Activated CD8-positive, alpha-beta memory T cell treated with anti-CD3 and anti-CD28 coated beads for 24 hours (primary cell): ENCODE measurements around the gene TNF.

Source experiments
- DNase-seq: peaks from one replicate; pipeline ENCODE4 v3.0.0-alpha.2; 2020

Gene TNF

DNA sequence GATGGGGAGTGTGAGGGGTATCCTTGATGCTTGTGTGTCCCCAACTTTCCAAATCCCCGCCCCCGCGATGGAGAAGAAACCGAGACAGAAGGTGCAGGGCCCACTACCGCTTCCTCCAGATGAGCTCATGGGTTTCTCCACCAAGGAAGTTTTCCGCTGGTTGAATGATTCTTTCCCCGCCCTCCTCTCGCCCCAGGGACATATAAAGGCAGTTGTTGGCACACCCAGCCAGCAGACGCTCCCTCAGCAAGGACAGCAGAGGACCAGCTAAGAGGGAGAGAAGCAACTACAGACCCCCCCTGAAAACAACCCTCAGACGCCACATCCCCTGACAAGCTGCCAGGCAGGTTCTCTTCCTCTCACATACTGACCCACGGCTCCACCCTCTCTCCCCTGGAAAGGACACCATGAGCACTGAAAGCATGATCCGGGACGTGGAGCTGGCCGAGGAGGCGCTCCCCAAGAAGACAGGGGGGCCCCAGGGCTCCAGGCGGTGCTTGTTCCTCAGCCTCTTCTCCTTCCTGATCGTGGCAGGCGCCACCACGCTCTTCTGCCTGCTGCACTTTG lies at the start of gene TNF:
TSS of gene TNF (plus strand) at position 231 of the 567 bp plus-strand sequence. CDS start at position 408, 177 bp downstream.
- peak; percentile 91 for DNase-seq

- DNase-seq: no peak
These were observed 49.3 kb upstream of the TNF start for GRCh38 chr6:31525932-31526591.

DNA sequence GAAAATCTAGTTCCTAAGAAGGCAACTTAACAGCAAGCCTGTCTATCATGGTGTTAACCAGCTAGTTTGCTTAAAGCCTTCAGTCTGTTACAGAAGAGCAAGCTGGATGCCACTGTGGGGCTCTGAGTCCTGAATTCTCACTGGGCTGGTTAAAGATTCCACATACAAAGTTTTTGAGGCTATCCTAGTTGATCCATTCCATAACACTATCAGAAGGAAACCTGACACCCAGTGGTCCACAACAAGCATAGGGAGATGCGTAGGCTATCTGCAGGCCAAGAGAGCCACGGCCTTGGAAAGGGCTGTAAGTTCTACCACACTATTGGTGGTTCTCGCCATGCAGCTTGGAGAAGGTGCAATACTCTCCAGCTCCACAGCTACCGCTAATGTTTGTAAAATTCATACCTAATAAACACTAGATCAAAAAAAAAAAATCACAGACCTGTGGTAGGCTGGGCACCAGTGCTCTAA lies 47.0 kb upstream of the TNF start:
- no peak for DNase-seq

- DNase-seq: no peak
These were observed 46.5 kb upstream of the TNF start, which contains the start of gene MCCD1 for GRCh38 chr6:31528821-31529328. TSS of gene MCCD1 (plus strand) at chr6:31528962. CDS start at chr6:31529015, 53 bp downstream.

DNA sequence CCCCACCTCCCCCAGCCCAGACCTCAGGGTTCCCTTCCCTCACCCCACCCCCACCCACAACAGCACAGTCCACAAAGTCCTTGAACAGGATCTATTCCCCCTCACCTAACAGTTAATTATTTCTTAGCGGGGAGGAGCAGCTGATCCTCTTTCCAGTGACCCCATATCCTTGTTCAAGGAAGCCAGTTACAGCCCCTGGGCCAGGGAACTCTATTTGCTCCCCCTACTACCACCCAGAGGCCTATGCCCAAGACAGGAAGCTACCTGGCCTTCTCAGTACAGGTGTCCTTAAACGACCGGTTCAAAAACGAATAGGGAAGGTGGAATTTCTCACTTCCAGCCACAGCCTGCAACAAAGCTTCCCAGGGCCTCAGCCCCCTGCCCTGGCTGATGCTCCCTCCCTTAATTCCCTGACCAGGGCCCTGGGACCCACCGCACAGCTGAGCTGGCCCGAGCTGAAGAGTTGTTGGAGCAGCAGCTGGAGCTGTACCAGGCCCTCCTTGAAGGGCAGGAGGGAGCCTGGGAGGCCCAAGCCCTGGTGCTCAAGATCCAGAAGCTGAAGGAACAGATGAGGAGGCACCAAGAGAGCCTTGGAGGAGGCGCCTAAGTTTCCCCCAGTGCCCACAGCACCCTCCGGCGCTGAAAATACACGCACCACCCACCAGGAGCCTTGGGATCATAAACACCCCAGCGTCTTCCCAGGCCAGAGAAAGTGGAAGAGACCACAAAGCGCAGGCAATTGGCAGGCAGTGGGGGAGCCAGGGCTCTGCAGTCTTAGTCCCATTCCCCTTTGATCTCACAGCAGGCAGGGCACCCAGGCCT lies 45.8 kb upstream of the TNF start:
- DNase-seq: peak; percentile 58

GRCh38 chr6:31530659-31531058 lies 44.7 kb upstream of the TNF start:
- no peak for DNase-seq

DNA sequence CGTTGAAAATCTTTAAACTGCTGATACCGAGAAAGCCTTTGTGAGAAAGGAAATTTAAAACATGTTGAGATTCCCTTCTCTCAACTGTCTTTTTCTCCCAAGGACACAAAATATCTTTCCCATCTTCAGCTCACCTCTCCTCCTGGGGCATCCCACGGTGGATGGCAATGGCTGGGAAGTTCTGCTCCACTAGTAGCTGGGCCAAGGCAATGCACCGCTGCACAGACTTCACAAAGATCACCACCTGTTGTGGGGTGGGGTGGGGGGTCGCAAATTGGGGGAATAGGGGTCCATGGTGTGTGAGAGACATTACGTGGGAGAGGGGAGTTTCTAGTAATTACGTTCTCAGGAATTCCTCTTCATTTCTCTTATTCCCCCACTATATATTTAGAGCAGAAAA lies 44.2 kb upstream of the TNF start:
- no peak for DNase-seq

DNA sequence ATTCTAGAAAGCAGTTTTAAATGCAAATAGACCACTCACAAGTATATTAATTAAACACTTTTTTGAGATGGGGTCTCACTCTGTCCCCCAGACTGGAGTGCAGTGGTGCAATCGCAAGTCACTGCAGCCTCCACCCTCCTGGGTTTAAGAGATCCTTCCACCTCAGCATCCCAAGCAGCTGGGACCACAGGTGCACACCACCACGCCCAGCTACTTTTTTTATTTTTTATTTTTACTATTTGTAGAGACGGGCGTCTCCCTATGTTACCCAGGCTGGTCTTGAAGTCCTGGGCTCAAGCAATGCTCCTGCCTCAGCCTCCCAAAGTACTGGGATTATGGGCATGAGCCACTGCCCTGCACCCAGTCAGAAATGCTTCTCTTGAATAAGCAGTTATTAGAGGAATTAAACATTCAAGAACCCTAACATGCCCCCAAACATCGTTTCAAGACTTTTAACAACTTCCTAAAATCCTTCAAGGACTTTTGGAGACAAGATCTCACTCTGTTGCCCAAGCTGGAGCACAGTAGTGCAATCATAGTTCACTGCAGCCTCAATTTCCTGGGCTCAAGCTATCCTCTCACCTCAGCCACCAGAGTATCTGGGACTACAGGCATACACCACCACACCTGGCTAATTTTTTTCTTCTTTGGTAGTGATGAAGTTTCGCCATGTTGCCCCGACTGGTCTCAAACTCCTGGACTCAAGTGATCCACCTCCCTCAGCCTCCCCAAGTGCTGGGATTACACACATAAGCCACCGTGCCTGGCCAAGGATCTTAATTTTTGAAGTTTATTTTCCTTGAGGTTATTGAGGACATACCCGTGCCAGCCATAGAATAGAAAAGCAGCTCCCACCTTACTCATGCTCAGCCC lies 43.4 kb upstream of the TNF start:
- DNase-seq: no peak

GRCh38 chr6:31532644-31533454 lies 42.5 kb upstream of the TNF start:
- DNase-seq: no peak

GRCh38 chr6:31533455-31533841 lies 41.9 kb upstream of the TNF start:
- DNase-seq: no peak

DNA sequence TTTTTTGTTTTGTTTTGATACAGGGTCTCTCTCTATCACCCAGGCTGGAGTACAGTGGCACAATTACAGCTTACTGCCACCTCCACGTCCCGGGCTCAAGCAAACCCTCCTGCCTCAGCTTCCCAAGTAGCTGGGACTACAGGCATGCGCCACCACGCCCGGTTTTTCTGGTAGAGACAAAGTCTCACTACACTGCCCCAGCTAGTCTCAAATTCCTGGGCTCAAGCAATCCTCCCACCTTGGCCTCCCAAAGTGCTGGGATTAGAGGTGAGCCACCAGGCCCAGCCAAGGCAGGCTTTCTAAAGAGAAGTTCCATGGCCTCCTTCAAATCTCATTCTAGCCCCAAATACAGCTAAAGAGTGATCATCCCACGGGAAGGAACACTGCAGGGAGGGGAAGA lies 41.4 kb upstream of the TNF start:
- DNase-seq: no peak

- no peak for DNase-seq
These were observed 40.8 kb upstream of the TNF start for GRCh38 chr6:31534521-31535040.

DNA sequence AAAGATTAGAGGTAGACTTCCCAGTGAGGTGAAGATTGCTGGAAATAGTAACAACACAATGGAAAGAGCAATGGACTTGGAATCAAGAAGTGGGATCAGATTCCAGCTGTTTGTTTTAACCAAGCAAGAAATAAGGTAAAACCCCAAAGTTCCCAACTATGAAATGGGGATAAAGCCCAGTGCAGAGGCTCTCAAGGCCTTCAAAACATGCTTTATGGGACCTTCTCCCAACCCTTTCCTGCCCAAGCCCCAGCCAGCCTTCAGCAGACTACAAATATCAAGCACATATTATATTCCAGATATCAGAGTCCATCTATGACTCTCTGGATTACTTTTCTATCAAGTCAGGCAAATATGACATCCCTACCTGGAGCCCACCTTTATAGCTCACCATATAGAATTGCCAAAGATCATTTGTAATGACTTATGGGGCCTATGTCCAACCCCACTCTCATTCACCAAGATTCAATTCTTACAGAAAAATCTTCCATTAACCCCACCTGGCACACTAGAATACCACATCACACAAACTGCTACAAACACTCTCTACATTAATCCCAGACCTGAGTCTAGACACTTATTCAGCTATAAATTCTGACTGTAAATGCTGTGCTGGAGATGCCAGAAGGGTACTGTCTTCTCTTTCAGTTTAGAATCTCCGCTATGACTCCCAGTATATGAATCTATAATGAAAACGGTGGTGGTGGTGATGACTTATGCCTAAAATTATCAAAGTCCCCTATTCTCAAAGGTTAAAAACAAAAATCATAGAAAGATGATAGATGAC lies 39.6 kb upstream of the TNF start:
- DNase-seq: no peak

DNA sequence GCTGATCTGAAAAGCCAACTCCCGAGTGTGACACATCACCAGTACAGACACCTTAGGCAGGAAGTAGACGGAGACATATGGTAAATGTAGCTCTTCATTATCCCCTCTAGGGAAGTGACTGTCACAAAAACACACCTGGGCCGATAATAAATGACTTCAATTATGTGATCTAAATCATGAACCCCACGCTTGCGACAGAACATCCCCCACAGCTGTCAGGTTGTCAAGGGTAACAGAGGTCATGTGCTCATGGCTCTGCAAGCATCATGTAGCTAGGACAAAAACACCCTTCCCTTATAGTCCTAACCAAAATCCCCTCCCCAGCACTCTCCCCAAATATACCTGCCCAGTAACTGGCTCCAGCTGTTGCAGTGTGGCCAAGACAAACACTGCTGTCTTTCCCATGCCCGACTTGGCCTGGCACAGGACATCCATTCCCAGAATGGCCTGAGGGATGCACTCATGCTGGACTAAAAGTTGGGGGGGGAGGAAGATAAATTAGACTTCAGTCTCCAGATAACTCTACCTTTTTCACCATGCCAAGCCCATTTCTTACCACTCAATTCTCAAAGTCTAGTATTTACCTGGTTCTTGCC lies 36.5 kb upstream of the TNF start:
- DNase-seq: peak; percentile 52

GRCh38 chr6:31540640-31541039 lies 34.7 kb upstream of the TNF start:
- DNase-seq: no peak

GRCh38 chr6:31541059-31541657 lies 34.2 kb upstream of the TNF start:
- DNase-seq: peak; percentile 77

- DNase-seq: peak; percentile 95
These were observed 33.5 kb upstream of the TNF start, which contains the start of gene DDX39B for GRCh38 chr6:31541658-31542521. TSS of gene DDX39B (minus strand) at chr6:31542003. CDS start at chr6:31540532, 1,471 bp downstream.

DNA sequence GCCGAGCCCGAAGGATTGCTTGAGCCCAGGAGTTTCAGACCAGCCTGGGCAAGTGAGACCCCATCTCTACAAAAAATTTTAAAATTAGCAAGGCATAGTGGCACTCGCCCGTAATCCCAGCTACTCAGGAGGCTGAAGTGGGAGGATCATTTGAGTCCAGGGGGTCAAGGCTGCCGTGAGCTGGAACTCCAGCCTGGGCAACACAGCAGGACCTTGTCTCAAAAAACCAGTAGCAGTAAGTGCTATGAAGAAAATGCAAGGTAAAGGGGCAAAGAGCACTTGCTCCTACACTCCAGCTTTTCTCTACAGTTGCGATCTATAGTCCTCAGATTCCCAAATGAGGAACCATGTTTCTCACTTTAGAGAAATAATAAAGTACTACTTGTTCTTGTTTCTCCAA lies 31.7 kb upstream of the TNF start:
- no peak for DNase-seq

DNA sequence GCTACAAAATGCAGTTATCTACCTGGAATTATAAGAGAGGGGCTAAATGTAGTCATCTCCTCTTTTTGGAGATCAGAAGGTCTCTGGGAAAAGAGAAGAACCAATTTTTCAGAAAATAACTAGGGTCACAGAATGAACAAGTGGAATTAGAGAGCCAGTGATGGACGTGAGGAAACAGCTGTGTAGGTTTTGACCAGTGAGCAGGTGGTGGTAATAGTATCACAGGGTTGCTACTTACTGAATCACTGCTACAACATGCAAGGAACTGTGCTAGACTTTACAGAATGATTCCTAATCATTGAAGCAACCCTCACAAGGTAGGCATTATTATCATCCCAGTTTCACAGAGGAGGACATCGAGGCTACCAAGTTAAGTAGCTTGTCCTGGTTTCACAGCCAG lies 30.7 kb upstream of the TNF start:
- DNase-seq: no peak
